ENCODE results near the gene GUCY2D. TPM values are rescaled to one million over a fixed set of nuclear protein-coding genes. Genes with fewer than 3 reads are reported as not detected.
A peak's percentile ranks its signal among the peaks of the same experiment; 100 is the strongest.

GUCY2D gene
- total RNA-seq, 4 donors from 2014 or later: 0.30 TPM; not detected in 3

DNA sequence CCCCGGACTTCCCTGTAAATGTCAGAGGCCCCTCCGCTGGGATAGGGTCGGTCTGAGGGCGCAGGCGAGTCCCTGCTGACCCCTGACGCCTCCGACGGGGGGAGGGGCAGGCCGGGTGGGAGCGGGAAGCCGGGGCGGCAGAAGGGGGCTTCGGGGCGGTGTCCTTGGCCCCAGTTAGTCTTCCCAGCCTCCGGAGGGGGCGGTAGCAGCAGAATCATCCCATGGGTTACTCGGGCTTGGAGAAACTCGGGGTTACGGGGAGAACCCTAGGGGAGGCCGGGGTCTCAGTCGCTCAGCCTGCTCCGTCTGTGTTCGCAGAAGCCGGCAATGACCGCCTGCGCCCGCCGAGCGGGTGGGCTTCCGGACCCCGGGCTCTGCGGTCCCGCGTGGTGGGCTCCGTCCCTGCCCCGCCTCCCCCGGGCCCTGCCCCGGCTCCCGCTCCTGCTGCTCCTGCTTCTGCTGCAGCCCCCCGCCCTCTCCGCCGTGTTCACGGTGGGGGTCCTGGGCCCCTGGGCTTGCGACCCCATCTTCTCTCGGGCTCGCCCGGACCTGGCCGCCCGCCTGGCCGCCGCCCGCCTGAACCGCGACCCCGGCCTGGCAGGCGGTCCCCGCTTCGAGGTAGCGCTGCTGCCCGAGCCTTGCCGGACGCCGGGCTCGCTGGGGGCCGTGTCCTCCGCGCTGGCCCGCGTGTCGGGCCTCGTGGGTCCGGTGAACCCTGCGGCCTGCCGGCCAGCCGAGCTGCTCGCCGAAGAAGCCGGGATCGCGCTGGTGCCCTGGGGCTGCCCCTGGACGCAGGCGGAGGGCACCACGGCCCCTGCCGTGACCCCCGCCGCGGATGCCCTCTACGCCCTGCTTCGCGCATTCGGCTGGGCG lies 542 bp downstream of the GUCY2D start:
- H3K27me3 ChIP-seq: peaks cover 0 to 81% of the 10 kb centered on the region in 2 donors
- H3K4me1 ChIP-seq: peaks cover 0 to 20% (median 14%) of the 10 kb centered on the region in 4 donors
- peak overlapping the region in 2 of 4 donors; percentile 12 to 19 for H3K4me3 ChIP-seq
- no peak for TF ChIP-seq POLR2A (IDR thresholded peaks at IDR 0.05)
- TF ChIP-seq, protein P1, sequence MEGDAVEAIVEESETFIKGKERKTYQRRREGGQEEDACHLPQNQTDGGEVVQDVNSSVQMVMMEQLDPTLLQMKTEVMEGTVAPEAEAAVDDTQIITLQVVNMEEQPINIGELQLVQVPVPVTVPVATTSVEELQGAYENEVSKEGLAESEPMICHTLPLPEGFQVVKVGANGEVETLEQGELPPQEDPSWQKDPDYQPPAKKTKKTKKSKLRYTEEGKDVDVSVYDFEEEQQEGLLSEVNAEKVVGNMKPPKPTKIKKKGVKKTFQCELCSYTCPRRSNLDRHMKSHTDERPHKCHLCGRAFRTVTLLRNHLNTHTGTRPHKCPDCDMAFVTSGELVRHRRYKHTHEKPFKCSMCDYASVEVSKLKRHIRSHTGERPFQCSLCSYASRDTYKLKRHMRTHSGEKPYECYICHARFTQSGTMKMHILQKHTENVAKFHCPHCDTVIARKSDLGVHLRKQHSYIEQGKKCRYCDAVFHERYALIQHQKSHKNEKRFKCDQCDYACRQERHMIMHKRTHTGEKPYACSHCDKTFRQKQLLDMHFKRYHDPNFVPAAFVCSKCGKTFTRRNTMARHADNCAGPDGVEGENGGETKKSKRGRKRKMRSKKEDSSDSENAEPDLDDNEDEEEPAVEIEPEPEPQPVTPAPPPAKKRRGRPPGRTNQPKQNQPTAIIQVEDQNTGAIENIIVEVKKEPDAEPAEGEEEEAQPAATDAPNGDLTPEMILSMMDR (IDR thresholded peaks at IDR 0.05): no peak
- no peak for TF ChIP-seq EP300 (IDR thresholded peaks at IDR 0.05)
- no peaks in the 10 kb centered on the region for H3K9me3 ChIP-seq
- H3K27ac ChIP-seq: no peak overlapping the region
- DNase-seq (ENCODE audit: low spot score in 2 of 2): no peak
- no peaks in the 10 kb centered on the region for H3K36me3 ChIP-seq
- 3% methylated on average over 13 to 22 of the region's 92 CpGs for WGBS, 2 donors

GRCh38 chr17:8003594-8004181 lies 1.3 kb downstream of the GUCY2D start:
- Histone ChIP-seq H3K9me3 (no peaks in the 10 kb centered on the region), H3K36me3 (no peaks in the 10 kb centered on the region), H3K4me1 (peaks cover 0 to 20% (median 14%) of the 10 kb centered on the region in 4 donors), H3K27me3 (peaks cover 0 to 78% of the 10 kb centered on the region in 2 donors), H3K27ac (no peak overlapping the region), H3K4me3 (peak overlapping the region in 1 of 4 donors; percentile 19)
- WGBS, 2 donors: 39 to 46% methylated on average over 26 to 41 of the region's 44 CpGs
- no peak for DNase-seq (ENCODE audit: low spot score in 2 of 2)
- TF ChIP-seq, protein P1 (IDR thresholded peaks at IDR 0.05): no peak
- TF ChIP-seq EP300 (IDR thresholded peaks at IDR 0.05) (no peak), POLR2A (IDR thresholded peaks at IDR 0.05) (no peak)

DNA sequence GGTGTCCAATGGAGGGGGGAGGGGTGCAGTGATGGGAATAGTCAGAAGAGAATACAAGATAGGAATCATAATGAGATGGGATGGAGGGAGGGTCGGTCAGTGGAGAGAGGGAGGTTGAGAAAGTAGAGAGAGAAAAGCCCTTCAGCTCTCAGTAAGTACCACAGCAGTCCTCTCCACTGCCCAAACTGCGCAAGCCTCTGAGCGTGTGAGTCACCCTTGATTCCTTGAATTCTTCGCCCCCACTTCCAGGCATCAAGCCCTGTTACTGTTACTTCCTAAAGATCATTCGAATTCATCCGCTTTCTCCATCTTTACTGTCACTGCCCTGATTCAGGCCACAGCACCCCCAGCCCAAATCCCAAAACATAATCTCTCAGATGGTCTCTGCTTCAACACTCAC lies 2.5 kb downstream of the GUCY2D start:
- no peak for DNase-seq (ENCODE audit: low spot score in 2 of 2)
- peaks cover 0 to 20% (median 14%) of the 10 kb centered on the region in 4 donors for H3K4me1 ChIP-seq
- no peaks in the 10 kb centered on the region for H3K9me3 ChIP-seq
- 73 to 78% methylated on average over 6 of the region's 6 CpGs for WGBS, 2 donors
- peaks cover 0 to 67% of the 10 kb centered on the region in 2 donors for H3K27me3 ChIP-seq
- no peak overlapping the region for H3K4me3 ChIP-seq
- TF ChIP-seq, protein P1 (IDR thresholded peaks at IDR 0.05): no peak
- no peak for TF ChIP-seq EP300 (IDR thresholded peaks at IDR 0.05)
- no peak for TF ChIP-seq POLR2A (IDR thresholded peaks at IDR 0.05)
- H3K27ac ChIP-seq: no peak overlapping the region
- no peaks in the 10 kb centered on the region for H3K36me3 ChIP-seq

GRCh38 chr17:8005357-8005756 lies 2.9 kb downstream of the GUCY2D start:
- WGBS, 2 donors: 91 to 92% methylated on average over 1 of the region's 1 CpG
- TF ChIP-seq POLR2A (IDR thresholded peaks at IDR 0.05): no peak
- TF ChIP-seq EP300 (IDR thresholded peaks at IDR 0.05): no peak
- TF ChIP-seq, protein P1 (IDR thresholded peaks at IDR 0.05): no peak
- no peak overlapping the region for H3K27ac ChIP-seq
- peaks cover 0 to 64% of the 10 kb centered on the region in 2 donors for H3K27me3 ChIP-seq
- no peak for DNase-seq (ENCODE audit: low spot score in 2 of 2)
- no peaks in the 10 kb centered on the region for H3K9me3 ChIP-seq
- H3K36me3 ChIP-seq: no peaks in the 10 kb centered on the region
- peaks cover 0 to 20% (median 14%) of the 10 kb centered on the region in 4 donors for H3K4me1 ChIP-seq
- H3K4me3 ChIP-seq: no peak overlapping the region

All from tibial nerve (tissue), 4 donors.